H1 (cell line): ENCODE measurements around the gene BRME1. TPM values are rescaled to one million over a fixed set of nuclear protein-coding genes. Genes with fewer than 3 reads are reported as not detected.

Source experiments
- CTCF ChIA-PET: fragments of 300-600 bp; sonication (Branson Sonifier 250); formaldehyde crosslinking; loops from one replicate; lab custom pipeline; 2021; ENCODE audit not compliant: partially characterized antibody; lab: Charles Lee
- POLR2A ChIA-PET: fragments of 300-600 bp; sonication (Branson Sonifier 250); formaldehyde crosslinking; loops from one replicate; lab custom pipeline; 2021; ENCODE audit warnings: inconsistent platforms; ENCODE audit not compliant: partially characterized antibody; lab: Charles Lee
- DNase-seq, 2 experiments: peaks; one replicate each; pipeline versions ENCODE4 v3.0.0 to v3.0.0-alpha.2; 2010 to 2022; ENCODE audit warnings: low spot score in 2 of 2, low read depth in 1 of 2, mixed read lengths in 1 of 2
- FAIRE-seq: peaks from 2 replicates; lab custom pipeline; 2011; peaks lifted over from hg19 to GRCh38; lab: Jason Lieb, UNC
- H2AFZ ChIP-seq: 2 replicates; pipeline ENCODE4 v1.8.1; 2012; ENCODE audit warnings: low read length, inconsistent platforms
- H2AK5ac ChIP-seq: 2 replicates; pipeline ENCODE4 v1.6.1; 2013; ENCODE audit warnings: low read depth, low read length
- H2BK120ac ChIP-seq: replicated peaks from 2 replicates; pipeline ENCODE3; 2013; ENCODE audit warnings: low read depth, low read length, inconsistent platforms
- H2BK12ac ChIP-seq: 2 replicates; pipeline ENCODE4 v1.6.1; 2013; ENCODE audit warnings: low read depth, low read length
- H2BK15ac ChIP-seq: 2 replicates; pipeline ENCODE4 v1.6.1; 2013; ENCODE audit warnings: low read length
- H2BK20ac ChIP-seq: 2 replicates; pipeline ENCODE4 v1.6.1; 2013; ENCODE audit warnings: low read length
- H2BK5ac ChIP-seq: 2 replicates; pipeline ENCODE4 v1.6.1; 2013; ENCODE audit warnings: low read depth, low read length
- H3K14ac ChIP-seq: 2 replicates; pipeline ENCODE4 v1.6.1; 2013; ENCODE audit warnings: inconsistent platforms; ENCODE audit not compliant: insufficient read length
- H3K18ac ChIP-seq: 2 replicates; pipeline ENCODE4 v1.6.1; 2013; ENCODE audit warnings: low read length; ENCODE audit errors: extremely low read depth
- H3K23ac ChIP-seq: 2 replicates; pipeline ENCODE4 v1.6.1; 2013; ENCODE audit warnings: inconsistent platforms; ENCODE audit not compliant: insufficient read length
- H3K23me2 ChIP-seq: 2 replicates; pipeline ENCODE4 v1.6.1; 2013; ENCODE audit warnings: low read depth, low read length
- H3K27ac ChIP-seq: 2 replicates; pipeline ENCODE4 v1.6.1; 2011; ENCODE audit warnings: low read depth, low read length, inconsistent platforms
- H3K27me3 ChIP-seq, 4 experiments: replicated peaks in 1 of 4; 1 replicate in 1 of 4; 2 replicates in 3 of 4; pipeline versions ENCODE4 v1.6.1 to v1.8.1; 2011 to 2013; ENCODE audit warnings: low read length in 3 of 4, mild to moderate bottlenecking in 3 of 4, inconsistent platforms in 2 of 4, mixed read lengths in 2 of 4, moderate library complexity in 1 of 4; ENCODE audit not compliant: control insufficient read depth in 3 of 4, insufficient read depth in 3 of 4; ENCODE audit errors: extremely low read depth in 1 of 4
- H3K36me3 ChIP-seq, 4 experiments: 2 replicates each; pipeline versions ENCODE4 v1.6.1 to v1.8.1; 2011 to 2013; ENCODE audit warnings: mild to moderate bottlenecking in 4 of 4, low read length in 3 of 4, moderate library complexity in 2 of 4, control low read depth in 1 of 4, inconsistent platforms in 1 of 4; ENCODE audit not compliant: insufficient read depth in 4 of 4, control insufficient read depth in 2 of 4
- H3K4ac ChIP-seq: replicated peaks from 2 replicates; pipeline ENCODE3; 2013; ENCODE audit warnings: low read length, low read depth, mixed read lengths, inconsistent platforms; ENCODE audit not compliant: insufficient read length
- H3K4me1 ChIP-seq, 4 experiments: replicated peaks in 1 of 4; 1 replicate in 1 of 4; 2 replicates in 3 of 4; pipeline versions ENCODE4 v1.6.1 to v1.8.1; 2011 to 2013; ENCODE audit warnings: low read length in 3 of 4, inconsistent platforms in 2 of 4, mixed read lengths in 1 of 4; ENCODE audit not compliant: insufficient read depth in 4 of 4, control insufficient read depth in 3 of 4
- H3K4me2 ChIP-seq, 2 experiments: 2 replicates each; pipeline versions ENCODE4 v1.6.1 to v1.8.1; 2011 to 2013; ENCODE audit warnings: low read depth in 2 of 2, low read length in 2 of 2, control low read depth in 1 of 2, inconsistent platforms in 1 of 2, mild to moderate bottlenecking in 1 of 2; ENCODE audit not compliant: insufficient read depth in 1 of 2
- H3K4me3 ChIP-seq, 4 experiments: fragments of 200-600, 300-600 bp in 1 of 4; sonication (generic), shearing (Covaris generic), sonication (Bioruptor Twin) in 1 of 4; 2 replicates each; pipeline versions ENCODE4 v1.5.1 to v1.8.1; 2011 to 2016; ENCODE audit warnings: low read length in 4 of 4, low read depth in 3 of 4, control low read depth in 2 of 4, inconsistent platforms in 2 of 4, mild to moderate bottlenecking in 2 of 4, mixed read lengths in 1 of 4, moderate library complexity in 1 of 4; ENCODE audit not compliant: insufficient read depth in 2 of 4; ENCODE audit errors: extremely low read depth in 1 of 4
- H3K56ac ChIP-seq: replicated peaks from 2 replicates; pipeline ENCODE3; 2013; ENCODE audit warnings: low read depth, mild to moderate bottlenecking, mixed read lengths, low read length, inconsistent platforms; ENCODE audit not compliant: insufficient read length
- H3K79me1 ChIP-seq: 2 replicates; pipeline ENCODE4 v1.6.1; 2013; ENCODE audit warnings: low read depth, low read length, control low read depth
- H3K79me2 ChIP-seq, 2 experiments: 2 replicates each; pipeline versions ENCODE4 v1.6.1 to v1.8.1; 2012 to 2013; ENCODE audit warnings: low read length in 2 of 2, mild to moderate bottlenecking in 2 of 2, inconsistent platforms in 1 of 2; ENCODE audit not compliant: insufficient read depth in 2 of 2, control insufficient read depth in 1 of 2
- H3K9ac ChIP-seq, 4 experiments: replicated peaks in 1 of 4; 1 replicate in 1 of 4; 2 replicates in 3 of 4; pipeline versions ENCODE4 v1.6.1 to v1.8.1; 2011 to 2013; ENCODE audit warnings: low read depth in 3 of 4, low read length in 3 of 4, control low read depth in 2 of 4, mild to moderate bottlenecking in 2 of 4, moderate library complexity in 2 of 4, inconsistent platforms in 1 of 4; ENCODE audit errors: extremely low read depth in 1 of 4
- H3K9me3 ChIP-seq, 2 experiments: 2 replicates each; pipeline versions ENCODE4 v1.6.1 to v1.8.1; 2012 to 2013; ENCODE audit warnings: mild to moderate bottlenecking in 2 of 2, moderate library complexity in 2 of 2, control low read depth in 1 of 2, inconsistent platforms in 1 of 2, low read depth in 1 of 2, low read length in 1 of 2, mixed read lengths in 1 of 2; ENCODE audit not compliant: insufficient read depth in 2 of 2
- H4K20me1 ChIP-seq, 2 experiments: replicated peaks in 1 of 2; 2 replicates each; pipeline versions ENCODE3 to v1.8.1; 2011 to 2013; ENCODE audit warnings: inconsistent platforms in 2 of 2, low read length in 2 of 2, mild to moderate bottlenecking in 1 of 2; ENCODE audit not compliant: insufficient read depth in 2 of 2, control insufficient read depth in 1 of 2
- H4K5ac ChIP-seq: 2 replicates; pipeline ENCODE4 v1.6.1; 2013; ENCODE audit warnings: low read length, low read depth, mixed read lengths, inconsistent platforms; ENCODE audit not compliant: insufficient read length
- H4K8ac ChIP-seq: 2 replicates; pipeline ENCODE4 v1.8.0; 2013; ENCODE audit warnings: mild to moderate bottlenecking, moderate library complexity, low read length, inconsistent platforms; ENCODE audit not compliant: insufficient read depth; ENCODE audit errors: extremely low read depth
- H4K91ac ChIP-seq: replicated peaks from 2 replicates; pipeline ENCODE3; 2013; ENCODE audit warnings: low read length, mixed read lengths, inconsistent platforms; ENCODE audit not compliant: insufficient read length
- CBX8 ChIP-seq: fragments of 300-800, 300-1000 bp; sonication (generic); IDR thresholded peaks from 2 replicates; pipeline ENCODE4 v1.7.1; 2016; ENCODE audit warnings: low read depth, low read length, borderline replicate concordance
- CEBPB ChIP-seq: IDR thresholded peaks from 2 replicates; pipeline ENCODE4 v1.6.1; 2012; ENCODE audit warnings: low read depth, low read length
- CHD2 ChIP-seq: IDR thresholded peaks from 2 replicates; pipeline ENCODE4 v1.6.1; 2012; ENCODE audit warnings: low read length, improper control_type of control experiment
- FOSL1 ChIP-seq: IDR thresholded peaks from 2 replicates; pipeline ENCODE4 v1.6.1; 2011; ENCODE audit warnings: mild to moderate bottlenecking, low read depth, low read length, moderate library complexity; ENCODE audit not compliant: insufficient read depth
- HDAC2 ChIP-seq, 2 experiments: fragments of 300-600 bp in 1 of 2; sonication (generic) in 1 of 2; IDR thresholded peaks; 2 replicates each; pipeline ENCODE4 v1.6.1; 2011 to 2012; ENCODE audit warnings: low read depth in 2 of 2, low read length in 2 of 2, mild to moderate bottlenecking in 2 of 2, moderate library complexity in 2 of 2, borderline replicate concordance in 1 of 2, inconsistent platforms in 1 of 2
- JUN ChIP-seq: IDR thresholded peaks from 2 replicates; pipeline ENCODE4 v1.6.1; 2011; ENCODE audit warnings: low read depth, mild to moderate bottlenecking, improper control_type of control experiment, low read length
- NRF1 ChIP-seq: IDR thresholded peaks from 2 replicates; pipeline ENCODE4 v1.6.1; 2011; ENCODE audit warnings: mild to moderate bottlenecking, low read depth, low read length, improper control_type of control experiment
- SUZ12 ChIP-seq: fragments of 200-600 bp; sonication (generic); IDR thresholded peaks from 2 replicates; pipeline ENCODE4 v1.6.1; 2012; ENCODE audit warnings: mild to moderate bottlenecking, inconsistent platforms, low read length, moderate library complexity, mixed read lengths
- WGBS, 2 experiments: shearing (Covaris generic) in 1 of 2; methylation state at CpG; one replicate each; pipeline versions ENCODE4 v1.1.6 to v1.1.7; 2013 to 2015; ENCODE audit warnings: low lambda C conversion rate in 2 of 2, mixed read lengths in 2 of 2, inconsistent platforms in 1 of 2, low coverage in 1 of 2, missing lambda C conversion rate in 1 of 2; ENCODE audit not compliant: insufficient replicate concordance in 2 of 2, insufficient coverage in 1 of 2, insufficient read length in 1 of 2; ENCODE audit errors: extremely low coverage in 1 of 2, missing lambda C conversion rate in 1 of 2; 5-methylcytosine and 5-hydroxymethylcytosine counted together
- polyA plus RNA-seq, 7 experiments: library from polyadenylated mRNA; depleted of rRNA in 3 of 7; stranded (reverse) in 5 of 7; unstranded in 2 of 7; fragments of >200 nt in 5 of 7; fragments of 200-250 nt in 2 of 7; gene quantifications; 1 replicate in 5 of 7; 2 replicates in 1 of 7; 4 replicates in 1 of 7; pipeline versions ENCODE4 v1.2.1 to v1.2.3, GENCODE V29; 2011 to 2013; ENCODE audit warnings: missing spikeins in 2 of 7, mixed read lengths in 2 of 7
- total RNA-seq: library from RNA; stranded (reverse); fragmentation: NEBNext Ultra II Directional; extraction: Animal tissue kit (Norgen Biotek cat#: 25700); gene quantifications from 2 replicates; pipeline ENCODE4 v1.2.1, GENCODE V29; 2021

BRME1 gene
- total and polyA plus RNA-seq, 2 of the 8 experiments (the other 6 are each of a cell fraction or from before 2014, with no cell fraction given), result 4.6 to 4.7 TPM

DNA sequence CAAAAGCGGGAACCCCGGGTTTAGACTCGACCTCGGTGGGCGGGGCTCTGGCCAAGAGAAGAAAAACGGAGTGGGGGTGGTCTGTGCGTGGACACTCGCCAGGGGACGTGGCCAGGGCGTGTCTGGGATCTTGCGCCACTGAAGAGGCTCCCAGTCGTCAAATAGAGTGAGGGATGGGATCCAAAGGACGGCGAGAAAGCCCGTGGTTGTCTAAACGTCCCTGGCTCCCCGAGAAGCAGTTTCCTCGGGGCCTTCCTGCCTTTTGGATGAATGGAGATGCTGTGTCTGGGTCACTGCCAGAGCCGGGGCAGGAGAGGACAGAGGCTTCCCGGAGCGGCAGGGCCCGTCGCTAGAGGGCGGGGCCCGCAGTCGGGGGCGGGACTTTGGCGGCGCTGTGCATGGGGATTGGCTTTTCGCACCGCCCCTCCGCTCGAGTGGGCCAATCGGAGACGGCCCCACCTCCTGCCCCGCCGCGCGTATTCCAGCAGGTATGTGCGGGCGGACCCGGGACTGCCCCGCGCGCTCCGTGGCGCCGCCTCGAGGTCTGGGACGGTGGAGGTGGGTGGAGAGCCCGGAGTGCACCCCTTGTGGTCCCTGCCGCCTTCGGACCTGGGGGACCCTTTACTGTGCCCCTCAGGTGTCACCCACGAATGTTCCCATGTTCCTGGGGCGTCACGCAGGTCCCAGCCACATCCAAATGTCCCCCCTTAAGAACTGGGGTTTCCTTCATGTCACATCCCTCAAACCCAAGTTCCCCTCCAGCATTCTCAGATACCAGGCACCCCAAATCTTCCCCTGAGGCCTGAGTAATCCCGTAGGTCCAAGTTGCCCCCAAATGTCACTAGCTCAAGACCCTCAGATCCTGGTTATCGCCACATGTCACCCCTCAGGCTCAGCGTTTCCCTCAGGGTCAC, 72.3 kb downstream of the BRME1 start:
- Histone ChIP-seq H3K36me3 (peaks cover 0 to 14% (median 8%) of the 10 kb centered on the region in 4 experiments; a peak in 4 of 8 replicates), H3K4me3 (peak overlapping the region; percentile 39 to 63 (median 48); a peak in 7 of 8 replicates), H4K5ac (no peak overlapping the region), H2AK5ac (no peak overlapping the region; the same call in 1 of the 2 replicates), H3K79me2 (no peaks in the 10 kb centered on the region), H3K14ac (no peak overlapping the region), H3K18ac (peak overlapping the region; percentile 55; the same call in 1 of the 2 replicates), H2BK5ac (peak overlapping the region; percentile 30; the same call in 1 of the 2 replicates), H2BK15ac (peak overlapping the region; percentile 72), H3K23ac (no peak overlapping the region), H2BK20ac (no peak overlapping the region), H4K20me1 (peaks cover 0 to 4% of the 10 kb centered on the region in 2 experiments), H2BK120ac (no peak overlapping the region), H3K9ac (peak overlapping the region in 1 of 4 experiments; percentile 21; a peak in 3 of 7 replicates), H3K4ac (peak overlapping the region; percentile 61), H2BK12ac (peak overlapping the region; percentile 87; the same call in 1 of the 2 replicates), H3K4me2 (peak overlapping the region; percentile 55 to 70), H3K79me1 (no peaks in the 10 kb centered on the region), H3K56ac (no peak overlapping the region), H3K27ac (0 out of 2 replicates have a peak overlapping the region, but pooled peaks have one; percentile 3), H3K9me3 (no peaks in the 10 kb centered on the region), H3K23me2 (peaks cover 7% of the 10 kb centered on the region), H2AFZ (no peak overlapping the region), H3K27me3 (no peaks in the 10 kb centered on the region), H3K4me1 (peaks cover 0 to 5% (median 1%) of the 10 kb centered on the region in 4 experiments; a peak in 3 of 7 replicates), H4K91ac (peak overlapping the region; percentile 70), H4K8ac (peak overlapping the region; percentile 88; the same call in 1 of the 2 replicates)
- ChIA-PET CTCF (interaction anchor here (0.7 to 4.5 kb wide), 17 partner anchors 8 to 50 kb away, joined by 3 to 52 read pairs (median 4); no protein-coding TSS in a partner anchor), POLR2A (interaction anchor here (0.6 to 4.0 kb wide), 12 partner anchors 10 to 59 kb away, joined by 3 to 28 read pairs (median 4); no protein-coding TSS in a partner anchor)
- FAIRE-seq, result no peak
- 15% methylated on average over 35 of the region's 59 CpGs; no CpG with 5 or more reads in 1 of the 2 experiments for WGBS, 2 experiments
- DNase-seq, result peak in 1 of 2 experiments; percentile 99
- TF ChIP-seq SUZ12, result no peak
- TF ChIP-seq FOSL1, result no peak
- TF ChIP-seq JUN, result no peak
- TF ChIP-seq CHD2, result peak; percentile 90
- TF ChIP-seq CBX8, result no peak
- no peak for TF ChIP-seq CEBPB
- no peak for TF ChIP-seq NRF1
- peak in 1 of 2 experiments; percentile 65; a peak in 1 of 4 replicates for TF ChIP-seq HDAC2 (IDR thresholded peaks at IDR 0.05; ENCODE audit: borderline replicate concordance in 1 of 2, low read depth in 2 of 2, low read length in 2 of 2)
